ENCODE data around the gene TBXAS1.

The TBXAS1 gene

DNA sequence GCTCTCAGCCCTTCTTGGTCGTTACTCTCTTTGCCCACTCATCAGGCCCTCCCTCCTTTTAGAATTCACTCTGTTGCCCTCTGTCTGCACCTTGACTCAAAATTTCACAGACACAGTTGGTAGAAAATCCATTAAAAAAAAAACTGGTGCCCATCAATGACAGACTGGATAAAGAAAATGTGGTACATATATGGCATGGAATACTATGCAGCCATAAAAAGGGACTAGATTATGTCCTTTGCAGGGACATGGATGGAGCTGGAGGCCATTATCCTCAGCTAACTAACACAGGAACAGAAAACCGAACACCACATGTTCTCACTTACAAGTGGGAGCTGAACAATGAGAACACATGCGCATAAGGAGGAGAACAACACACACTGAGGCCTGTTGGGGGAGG, 118.0 kb downstream of the TBXAS1 start:
- Histone ChIP-seq H3K4me1 (ENCODE audit: insufficient read depth, poor library complexity, severe bottlenecking) (peaks cover 5% of the 10 kb centered on the region), H3K27ac (ENCODE audit: poor library complexity, severe bottlenecking) (no peak overlapping the region), H3K9me3 (ENCODE audit: severe bottlenecking) (peaks cover 3% of the 10 kb centered on the region), H3K4me3 (ENCODE audit: severe bottlenecking) (no peak overlapping the region), H3K36me3 (ENCODE audit: low read depth) (no peaks in the 10 kb centered on the region), H3K27me3 (ENCODE audit: insufficient read depth, poor library complexity, severe bottlenecking) (no peaks in the 10 kb centered on the region)
- TF ChIP-seq, protein P1, sequence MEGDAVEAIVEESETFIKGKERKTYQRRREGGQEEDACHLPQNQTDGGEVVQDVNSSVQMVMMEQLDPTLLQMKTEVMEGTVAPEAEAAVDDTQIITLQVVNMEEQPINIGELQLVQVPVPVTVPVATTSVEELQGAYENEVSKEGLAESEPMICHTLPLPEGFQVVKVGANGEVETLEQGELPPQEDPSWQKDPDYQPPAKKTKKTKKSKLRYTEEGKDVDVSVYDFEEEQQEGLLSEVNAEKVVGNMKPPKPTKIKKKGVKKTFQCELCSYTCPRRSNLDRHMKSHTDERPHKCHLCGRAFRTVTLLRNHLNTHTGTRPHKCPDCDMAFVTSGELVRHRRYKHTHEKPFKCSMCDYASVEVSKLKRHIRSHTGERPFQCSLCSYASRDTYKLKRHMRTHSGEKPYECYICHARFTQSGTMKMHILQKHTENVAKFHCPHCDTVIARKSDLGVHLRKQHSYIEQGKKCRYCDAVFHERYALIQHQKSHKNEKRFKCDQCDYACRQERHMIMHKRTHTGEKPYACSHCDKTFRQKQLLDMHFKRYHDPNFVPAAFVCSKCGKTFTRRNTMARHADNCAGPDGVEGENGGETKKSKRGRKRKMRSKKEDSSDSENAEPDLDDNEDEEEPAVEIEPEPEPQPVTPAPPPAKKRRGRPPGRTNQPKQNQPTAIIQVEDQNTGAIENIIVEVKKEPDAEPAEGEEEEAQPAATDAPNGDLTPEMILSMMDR (IDR thresholded peaks at IDR 0.05; ENCODE audit: poor library complexity, severe bottlenecking), result no peak
- ATAC-seq (ENCODE audit: low read depth) (no peak), DNase-seq (ENCODE audit: low spot score) (no peak)

DNA sequence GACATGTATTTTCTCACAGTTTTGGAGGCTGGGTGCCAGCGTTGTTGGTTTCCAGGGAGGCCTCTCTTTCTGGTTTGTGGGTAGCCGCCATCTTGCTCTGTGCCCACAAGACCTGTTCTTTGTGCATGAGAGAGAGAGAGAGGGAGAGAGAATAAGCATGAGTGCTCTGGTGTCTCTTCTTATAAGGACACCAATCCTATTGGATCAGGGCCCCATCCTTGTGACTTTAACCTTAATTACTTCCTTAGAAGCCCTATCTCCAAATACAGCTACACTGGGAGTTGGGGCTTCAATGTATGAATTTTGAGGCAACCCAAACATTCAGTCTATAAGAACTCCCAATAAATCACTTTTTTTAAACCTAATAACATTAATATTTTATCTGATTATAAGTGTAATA, 119.1 kb downstream of the TBXAS1 start:
- ATAC-seq (ENCODE audit: low read depth) (no peak), DNase-seq (ENCODE audit: low spot score) (no peak)
- Histone ChIP-seq H3K9me3 (ENCODE audit: severe bottlenecking) (peaks cover 3% of the 10 kb centered on the region), H3K4me3 (ENCODE audit: severe bottlenecking) (no peak overlapping the region), H3K4me1 (ENCODE audit: insufficient read depth, poor library complexity, severe bottlenecking) (peaks cover 5% of the 10 kb centered on the region), H3K27me3 (ENCODE audit: insufficient read depth, poor library complexity, severe bottlenecking) (no peaks in the 10 kb centered on the region), H3K27ac (ENCODE audit: poor library complexity, severe bottlenecking) (no peak overlapping the region), H3K36me3 (ENCODE audit: low read depth) (no peaks in the 10 kb centered on the region)
- TF ChIP-seq, protein P1 (IDR thresholded peaks at IDR 0.05; ENCODE audit: poor library complexity, severe bottlenecking), result no peak

DNA sequence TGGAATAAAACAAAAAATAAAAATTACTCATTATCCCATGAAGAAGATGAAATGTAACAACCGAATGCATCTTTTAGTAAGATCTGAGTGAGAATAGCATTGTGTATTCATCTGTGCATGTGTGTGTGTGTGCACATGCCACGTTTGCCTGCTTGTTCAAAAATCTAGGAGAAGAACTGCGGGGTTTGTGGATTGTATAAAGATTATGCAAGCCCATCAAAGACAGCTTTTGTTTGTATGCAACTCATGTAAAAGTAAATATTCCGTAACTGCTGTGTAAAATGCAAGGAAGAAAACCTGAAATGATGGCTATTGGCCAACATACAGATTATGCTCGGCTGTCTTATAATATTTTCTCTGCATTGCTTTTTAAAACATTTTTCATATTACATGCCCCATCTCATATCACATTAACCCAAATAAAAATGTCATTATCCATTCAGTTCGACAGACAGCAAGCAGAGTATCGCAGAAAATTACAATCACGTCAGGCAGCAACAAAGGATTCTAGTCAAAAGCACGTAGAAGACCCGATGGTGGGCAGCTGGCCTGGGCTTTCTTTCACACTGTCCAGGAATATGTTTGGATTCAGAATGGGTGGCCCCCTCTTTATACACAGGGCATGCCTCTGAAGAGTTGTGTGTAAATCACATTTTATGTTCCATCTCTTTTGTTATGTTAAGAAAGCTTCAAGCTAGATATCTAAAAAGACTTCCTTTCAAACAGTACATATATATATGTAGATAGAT, 119.7 kb downstream of the TBXAS1 start:
- Histone ChIP-seq H3K9me3 (ENCODE audit: severe bottlenecking) (peaks cover 3% of the 10 kb centered on the region), H3K4me1 (ENCODE audit: insufficient read depth, poor library complexity, severe bottlenecking) (peaks cover 5% of the 10 kb centered on the region), H3K36me3 (ENCODE audit: low read depth) (no peaks in the 10 kb centered on the region), H3K27me3 (ENCODE audit: insufficient read depth, poor library complexity, severe bottlenecking) (no peaks in the 10 kb centered on the region), H3K27ac (ENCODE audit: poor library complexity, severe bottlenecking) (no peak overlapping the region), H3K4me3 (ENCODE audit: severe bottlenecking) (no peak overlapping the region)
- DNase-seq (ENCODE audit: low spot score), result no peak
- TF ChIP-seq, protein P1 (IDR thresholded peaks at IDR 0.05; ENCODE audit: poor library complexity, severe bottlenecking), result no peak
- ATAC-seq (ENCODE audit: low read depth), result no peak

DNA sequence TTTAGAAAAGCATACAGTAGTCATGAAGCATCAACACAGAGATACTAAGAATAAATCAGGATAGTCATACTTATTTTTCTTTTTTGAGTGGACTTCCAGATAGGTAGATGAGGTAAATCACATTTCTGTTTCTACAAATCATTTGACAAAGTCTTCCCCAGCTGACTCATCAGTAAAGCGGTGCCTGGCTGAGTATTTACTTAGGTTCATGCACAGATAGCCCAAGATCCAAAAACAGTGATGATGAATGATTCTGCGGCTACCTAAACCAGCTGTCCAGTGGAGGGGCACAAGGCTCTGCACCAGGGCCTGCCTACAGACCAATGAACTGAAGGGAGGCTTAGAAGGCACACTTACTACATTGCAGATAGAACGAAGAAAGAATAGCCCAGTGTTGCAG, 120.6 kb downstream of the TBXAS1 start:
- peaks cover 5% of the 10 kb centered on the region for H3K4me1 ChIP-seq (ENCODE audit: insufficient read depth, poor library complexity, severe bottlenecking)
- peaks cover 3% of the 10 kb centered on the region for H3K9me3 ChIP-seq (ENCODE audit: severe bottlenecking)
- H3K27ac ChIP-seq (ENCODE audit: poor library complexity, severe bottlenecking), result no peak overlapping the region
- TF ChIP-seq, protein P1 (IDR thresholded peaks at IDR 0.05; ENCODE audit: poor library complexity, severe bottlenecking), result no peak
- H3K27me3 ChIP-seq (ENCODE audit: insufficient read depth, poor library complexity, severe bottlenecking), result no peaks in the 10 kb centered on the region
- ATAC-seq (ENCODE audit: low read depth) (no peak), DNase-seq (ENCODE audit: low spot score) (no peak)
- H3K4me3 ChIP-seq (ENCODE audit: severe bottlenecking), result no peak overlapping the region
- no peaks in the 10 kb centered on the region for H3K36me3 ChIP-seq (ENCODE audit: low read depth)

DNA sequence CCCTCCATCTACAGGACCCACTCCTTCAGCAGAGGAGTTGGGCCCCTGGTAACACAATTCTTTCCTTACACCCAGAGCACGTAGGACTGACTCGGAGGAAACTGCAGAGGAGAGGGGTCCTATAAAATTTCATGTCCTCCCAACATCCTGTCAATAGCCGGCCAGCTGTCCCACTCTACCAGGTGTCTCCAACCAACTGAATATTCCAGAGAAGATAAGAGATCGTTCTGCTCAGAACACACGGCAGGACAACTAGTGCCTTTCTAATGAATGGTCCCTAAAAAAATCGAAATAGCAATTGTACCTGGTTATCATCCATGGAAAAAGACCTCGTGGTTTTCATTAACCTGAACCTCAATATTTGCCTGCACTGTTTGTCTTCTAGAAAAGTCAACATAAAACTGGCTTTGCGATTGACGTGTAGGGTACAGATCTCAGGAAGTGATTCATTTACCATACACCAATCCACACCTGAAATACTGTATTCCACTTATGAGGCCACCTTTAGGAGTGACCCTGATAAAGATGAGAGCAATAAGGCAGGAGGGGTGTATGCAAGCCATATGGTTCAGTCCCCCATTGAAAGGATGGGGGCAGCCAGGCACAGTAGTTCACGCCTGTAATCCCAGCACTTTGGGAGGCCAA, 121.9 kb downstream of the TBXAS1 start:
- TF ChIP-seq, protein P1 (IDR thresholded peaks at IDR 0.05; ENCODE audit: poor library complexity, severe bottlenecking), result no peak
- DNase-seq (ENCODE audit: low spot score), result no peak
- Histone ChIP-seq H3K36me3 (ENCODE audit: low read depth) (no peaks in the 10 kb centered on the region), H3K27me3 (ENCODE audit: insufficient read depth, poor library complexity, severe bottlenecking) (no peaks in the 10 kb centered on the region), H3K27ac (ENCODE audit: poor library complexity, severe bottlenecking) (no peak overlapping the region), H3K4me3 (ENCODE audit: severe bottlenecking) (no peak overlapping the region), H3K4me1 (ENCODE audit: insufficient read depth, poor library complexity, severe bottlenecking) (peaks cover 5% of the 10 kb centered on the region), H3K9me3 (ENCODE audit: severe bottlenecking) (no peaks in the 10 kb centered on the region)
- ATAC-seq (ENCODE audit: low read depth), result peak; percentile 61; the same call in 2 of the 3 replicates

Data from RWPE2 (cell line).